ENCODE data around the gene LCTL.

DNA sequence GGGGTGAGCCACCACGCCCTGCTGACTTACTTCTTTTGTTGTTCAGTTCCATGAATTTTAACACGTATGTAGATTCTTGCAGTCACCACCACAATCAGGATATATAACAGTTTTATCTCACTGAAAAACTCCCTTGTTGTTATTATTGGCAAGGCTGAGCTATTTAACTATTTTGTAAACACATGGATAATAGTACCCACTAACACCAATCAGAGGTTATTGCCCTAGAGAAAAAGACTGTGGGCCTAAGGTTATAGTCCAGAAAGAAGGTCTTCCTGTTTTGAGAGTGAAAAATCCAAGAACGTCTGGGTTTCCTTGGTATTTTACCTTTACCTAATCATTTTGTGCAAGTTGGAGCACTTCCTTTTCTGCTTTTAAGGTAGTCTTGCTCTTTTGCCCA lies 51.2 kb downstream of the LCTL start:
- TF ChIP-seq, protein P1, sequence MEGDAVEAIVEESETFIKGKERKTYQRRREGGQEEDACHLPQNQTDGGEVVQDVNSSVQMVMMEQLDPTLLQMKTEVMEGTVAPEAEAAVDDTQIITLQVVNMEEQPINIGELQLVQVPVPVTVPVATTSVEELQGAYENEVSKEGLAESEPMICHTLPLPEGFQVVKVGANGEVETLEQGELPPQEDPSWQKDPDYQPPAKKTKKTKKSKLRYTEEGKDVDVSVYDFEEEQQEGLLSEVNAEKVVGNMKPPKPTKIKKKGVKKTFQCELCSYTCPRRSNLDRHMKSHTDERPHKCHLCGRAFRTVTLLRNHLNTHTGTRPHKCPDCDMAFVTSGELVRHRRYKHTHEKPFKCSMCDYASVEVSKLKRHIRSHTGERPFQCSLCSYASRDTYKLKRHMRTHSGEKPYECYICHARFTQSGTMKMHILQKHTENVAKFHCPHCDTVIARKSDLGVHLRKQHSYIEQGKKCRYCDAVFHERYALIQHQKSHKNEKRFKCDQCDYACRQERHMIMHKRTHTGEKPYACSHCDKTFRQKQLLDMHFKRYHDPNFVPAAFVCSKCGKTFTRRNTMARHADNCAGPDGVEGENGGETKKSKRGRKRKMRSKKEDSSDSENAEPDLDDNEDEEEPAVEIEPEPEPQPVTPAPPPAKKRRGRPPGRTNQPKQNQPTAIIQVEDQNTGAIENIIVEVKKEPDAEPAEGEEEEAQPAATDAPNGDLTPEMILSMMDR (IDR thresholded peaks at IDR 0.05 in 2 of 3, conservative IDR thresholded peaks at IDR 0.05 in 1 of 3; ENCODE audit: borderline replicate concordance in 1 of 3, insufficient read depth in 1 of 3, low read depth in 2 of 3, low read length in 2 of 3), result no peak
- TF ChIP-seq EZH2 (IDR thresholded peaks at IDR 0.05), result no peak
- no peak for TF ChIP-seq ZNF274 (IDR thresholded peaks at IDR 0.05; ENCODE audit: low read depth, low read length)
- TF ChIP-seq SP1 (IDR thresholded peaks at IDR 0.05; ENCODE audit: low read depth), result no peak
- TF ChIP-seq POLR2AphosphoS5 (IDR thresholded peaks at IDR 0.05; ENCODE audit: low read depth, low read length), result no peak
- no peak for TF ChIP-seq EGR1 (IDR thresholded peaks at IDR 0.05; ENCODE audit: low read depth)
- TF ChIP-seq POLR2A (IDR thresholded peaks at IDR 0.05; ENCODE audit: borderline replicate concordance, extremely low read depth, insufficient read depth, insufficient read length), result no peak
- TF ChIP-seq YY1 (IDR thresholded peaks at IDR 0.05; ENCODE audit: extremely low read depth, insufficient replicate concordance, low read depth, low read length), result no peak
- TF ChIP-seq CEBPB (IDR thresholded peaks at IDR 0.05; ENCODE audit: low read depth), result no peak
- no peak for TF ChIP-seq SRF (IDR thresholded peaks at IDR 0.05; ENCODE audit: low read depth)
- TF ChIP-seq, protein P2, sequence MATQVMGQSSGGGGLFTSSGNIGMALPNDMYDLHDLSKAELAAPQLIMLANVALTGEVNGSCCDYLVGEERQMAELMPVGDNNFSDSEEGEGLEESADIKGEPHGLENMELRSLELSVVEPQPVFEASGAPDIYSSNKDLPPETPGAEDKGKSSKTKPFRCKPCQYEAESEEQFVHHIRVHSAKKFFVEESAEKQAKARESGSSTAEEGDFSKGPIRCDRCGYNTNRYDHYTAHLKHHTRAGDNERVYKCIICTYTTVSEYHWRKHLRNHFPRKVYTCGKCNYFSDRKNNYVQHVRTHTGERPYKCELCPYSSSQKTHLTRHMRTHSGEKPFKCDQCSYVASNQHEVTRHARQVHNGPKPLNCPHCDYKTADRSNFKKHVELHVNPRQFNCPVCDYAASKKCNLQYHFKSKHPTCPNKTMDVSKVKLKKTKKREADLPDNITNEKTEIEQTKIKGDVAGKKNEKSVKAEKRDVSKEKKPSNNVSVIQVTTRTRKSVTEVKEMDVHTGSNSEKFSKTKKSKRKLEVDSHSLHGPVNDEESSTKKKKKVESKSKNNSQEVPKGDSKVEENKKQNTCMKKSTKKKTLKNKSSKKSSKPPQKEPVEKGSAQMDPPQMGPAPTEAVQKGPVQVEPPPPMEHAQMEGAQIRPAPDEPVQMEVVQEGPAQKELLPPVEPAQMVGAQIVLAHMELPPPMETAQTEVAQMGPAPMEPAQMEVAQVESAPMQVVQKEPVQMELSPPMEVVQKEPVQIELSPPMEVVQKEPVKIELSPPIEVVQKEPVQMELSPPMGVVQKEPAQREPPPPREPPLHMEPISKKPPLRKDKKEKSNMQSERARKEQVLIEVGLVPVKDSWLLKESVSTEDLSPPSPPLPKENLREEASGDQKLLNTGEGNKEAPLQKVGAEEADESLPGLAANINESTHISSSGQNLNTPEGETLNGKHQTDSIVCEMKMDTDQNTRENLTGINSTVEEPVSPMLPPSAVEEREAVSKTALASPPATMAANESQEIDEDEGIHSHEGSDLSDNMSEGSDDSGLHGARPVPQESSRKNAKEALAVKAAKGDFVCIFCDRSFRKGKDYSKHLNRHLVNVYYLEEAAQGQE (IDR thresholded peaks at IDR 0.05; ENCODE audit: low read depth), result no peak
- TF ChIP-seq, protein P3, sequence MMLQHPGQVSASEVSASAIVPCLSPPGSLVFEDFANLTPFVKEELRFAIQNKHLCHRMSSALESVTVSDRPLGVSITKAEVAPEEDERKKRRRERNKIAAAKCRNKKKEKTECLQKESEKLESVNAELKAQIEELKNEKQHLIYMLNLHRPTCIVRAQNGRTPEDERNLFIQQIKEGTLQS (IDR thresholded peaks at IDR 0.05), result no peak
- TF ChIP-seq EZH2phosphoT487 (IDR thresholded peaks at IDR 0.05; ENCODE audit: borderline replicate concordance), result no peak
- TF ChIP-seq JUND (IDR thresholded peaks at IDR 0.05), result no peak
